ENCODE measurements around the gene PPP1R9A.

PPP1R9A gene

DNA sequence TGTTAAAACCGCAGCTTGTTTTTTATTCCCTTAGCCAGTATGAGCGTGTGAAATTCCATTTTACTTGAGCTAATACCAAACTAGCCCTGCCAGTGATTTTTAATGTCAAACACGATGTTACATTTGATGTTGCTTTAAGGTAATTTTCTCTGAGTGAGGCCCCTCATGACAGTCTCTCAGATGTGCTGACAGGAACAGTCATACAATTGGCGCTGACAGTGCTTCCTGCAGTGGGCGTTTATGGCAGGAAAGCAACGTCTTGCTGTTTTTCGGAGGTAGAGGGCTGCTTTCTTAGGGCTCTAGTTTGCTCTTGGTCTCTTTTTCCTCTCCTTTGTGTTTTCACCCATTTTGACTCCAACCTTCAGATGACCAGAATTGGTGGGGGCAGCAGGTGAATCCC is 397.6 kb downstream of the PPP1R9A start:
- in situ Hi-C loops (cut with MboI; ENCODE audit: low sequenced_read_pairs), result no loop called here

GRCh38 chr7:95309951-95310350 is 402.6 kb downstream of the PPP1R9A start:
- in situ Hi-C loops (cut with MboI; ENCODE audit: low sequenced_read_pairs), result no loop called here

- in situ Hi-C loops (cut with MboI; ENCODE audit: low sequenced_read_pairs), result no loop called here
These were observed 404.0 kb downstream of the PPP1R9A start for GRCh38 chr7:95311389-95311788.

DNA sequence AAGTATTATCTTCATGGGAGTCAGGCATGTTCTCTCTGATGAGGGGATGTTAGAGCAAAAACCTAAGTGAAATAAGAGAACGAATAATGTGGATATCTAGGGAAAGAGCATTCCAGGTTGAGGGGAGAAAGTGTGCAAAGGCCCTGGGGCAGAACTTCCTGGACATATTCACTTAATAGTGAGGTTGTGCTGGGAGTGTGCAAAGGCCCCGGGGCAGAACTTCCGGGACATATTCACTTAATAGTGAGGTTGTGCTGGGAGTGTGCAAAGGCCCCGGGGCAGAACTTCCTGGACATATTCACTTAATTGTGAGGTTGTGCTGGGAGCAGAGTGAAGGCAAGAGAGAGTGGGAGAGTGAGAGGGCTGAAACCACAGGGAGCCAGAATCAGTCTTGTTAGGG is 405.2 kb downstream of the PPP1R9A start:
- in situ Hi-C loops (cut with MboI; ENCODE audit: low sequenced_read_pairs), result no loop called here

DNA sequence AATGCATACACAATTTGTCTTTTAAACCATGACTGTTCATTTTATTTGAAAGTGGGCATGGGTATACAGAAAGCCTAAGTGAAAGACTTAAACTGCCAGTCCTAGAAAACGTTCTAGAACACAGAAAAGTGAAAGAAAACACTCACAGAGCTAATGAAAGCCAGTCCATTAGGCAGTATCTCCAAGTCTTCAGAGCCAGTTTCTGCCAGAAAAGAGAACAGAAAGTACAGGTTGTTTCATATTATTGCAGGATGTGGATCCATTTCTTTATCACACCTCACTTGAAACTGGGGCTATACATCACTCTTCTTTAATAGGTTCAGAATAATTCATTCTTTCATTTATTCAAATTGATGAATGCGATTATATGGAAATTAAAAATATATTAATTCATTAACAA is 409.2 kb downstream of the PPP1R9A start:
- in situ Hi-C loops (cut with MboI; ENCODE audit: low sequenced_read_pairs), result no loop called here

GRCh38 chr7:95317546-95317945 is 410.2 kb downstream of the PPP1R9A start:
- in situ Hi-C loops (cut with MboI; ENCODE audit: low sequenced_read_pairs), result no loop called here

DNA sequence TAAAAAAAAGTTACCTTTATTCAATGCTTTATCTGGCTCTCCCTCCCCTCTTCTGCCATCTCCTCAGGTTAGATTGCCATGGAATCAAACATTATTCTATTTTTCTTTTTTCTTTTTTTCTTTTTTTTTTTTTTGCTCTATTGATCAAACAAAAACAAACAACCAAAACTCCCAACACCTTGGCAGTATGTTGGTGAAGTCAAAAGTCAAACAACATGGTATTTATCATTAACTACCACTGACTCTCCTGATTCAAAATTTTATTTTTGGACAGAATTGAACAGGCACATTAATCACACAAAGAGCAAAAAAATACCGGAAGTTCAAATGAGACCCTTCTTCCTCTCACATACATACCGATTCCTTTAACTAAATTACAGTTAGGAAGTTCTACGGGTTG is 410.6 kb downstream of the PPP1R9A start:
- in situ Hi-C loops (cut with MboI; ENCODE audit: low sequenced_read_pairs), result no loop called here

GRCh38 chr7:95318501-95319100 is 411.2 kb downstream of the PPP1R9A start:
- in situ Hi-C loops (cut with MboI; ENCODE audit: low sequenced_read_pairs), result no loop called here

DNA sequence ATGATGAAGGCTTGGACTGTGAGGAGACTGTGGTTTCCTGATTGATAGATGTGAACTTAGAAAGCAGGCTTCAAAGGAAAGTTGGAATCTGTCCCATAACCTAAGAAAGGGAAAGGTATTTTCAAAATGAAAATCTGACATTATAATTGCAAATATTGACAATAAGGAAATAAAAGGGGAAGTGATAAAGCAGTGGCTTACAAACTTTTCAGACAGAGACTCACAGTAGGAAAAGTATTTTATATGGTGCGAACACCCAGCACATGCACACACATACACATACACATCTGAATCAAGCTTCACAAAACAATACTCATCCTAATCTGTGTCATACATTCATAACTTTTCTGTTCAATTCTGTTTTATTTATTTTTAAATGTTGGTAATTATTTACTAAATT is 412.2 kb downstream of the PPP1R9A start:
- in situ Hi-C loops (cut with MboI; ENCODE audit: low sequenced_read_pairs), result no loop called here

GRCh38 chr7:95320651-95321050 is 413.3 kb downstream of the PPP1R9A start:
- in situ Hi-C loops (cut with MboI; ENCODE audit: low sequenced_read_pairs), result no loop called here

DNA sequence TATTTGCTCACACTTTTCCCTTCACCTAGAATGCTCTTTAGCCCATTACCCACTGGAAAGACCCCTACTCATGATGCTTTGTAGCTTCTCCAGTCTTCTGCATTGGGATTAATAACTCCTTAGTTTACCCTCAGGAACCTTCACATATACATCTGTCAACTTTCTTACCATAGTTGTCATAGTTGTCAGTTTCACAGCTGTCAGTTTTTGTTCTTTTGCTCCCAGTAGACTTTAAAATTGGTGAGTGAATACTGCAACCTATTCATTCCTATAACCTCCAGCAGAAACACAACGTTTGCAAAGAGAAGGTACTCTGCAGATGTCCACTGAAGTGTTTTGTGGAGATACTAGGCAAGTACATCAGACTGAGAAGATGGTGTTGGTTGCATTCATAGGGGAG is 414.3 kb downstream of the PPP1R9A start:
- in situ Hi-C loops (cut with MboI; ENCODE audit: low sequenced_read_pairs), result no loop called here

GRCh38 chr7:95322396-95322795 is 415.0 kb downstream of the PPP1R9A start:
- in situ Hi-C loops (cut with MboI; ENCODE audit: low sequenced_read_pairs), result no loop called here

DNA sequence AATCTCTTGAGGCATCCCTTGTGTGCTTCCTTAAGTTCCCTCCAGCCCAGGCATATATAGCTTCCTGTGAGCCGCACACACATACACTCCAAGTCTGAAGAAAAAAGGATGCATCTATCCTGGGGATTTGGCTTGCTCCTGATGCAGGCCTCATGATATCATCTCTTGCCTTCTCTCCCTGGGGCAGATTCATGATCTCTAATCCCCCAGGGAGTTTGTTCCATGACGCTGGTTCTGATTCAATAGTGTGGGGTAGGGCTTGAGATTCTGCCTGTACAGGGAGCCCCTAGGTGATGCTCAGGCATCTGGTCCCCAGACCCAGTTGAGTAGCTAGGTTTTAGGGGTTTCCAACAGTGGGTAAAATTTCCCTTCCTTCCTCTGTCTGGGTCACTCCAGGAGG is 415.5 kb downstream of the PPP1R9A start:
- in situ Hi-C loops (cut with MboI; ENCODE audit: low sequenced_read_pairs), result no loop called here

DNA sequence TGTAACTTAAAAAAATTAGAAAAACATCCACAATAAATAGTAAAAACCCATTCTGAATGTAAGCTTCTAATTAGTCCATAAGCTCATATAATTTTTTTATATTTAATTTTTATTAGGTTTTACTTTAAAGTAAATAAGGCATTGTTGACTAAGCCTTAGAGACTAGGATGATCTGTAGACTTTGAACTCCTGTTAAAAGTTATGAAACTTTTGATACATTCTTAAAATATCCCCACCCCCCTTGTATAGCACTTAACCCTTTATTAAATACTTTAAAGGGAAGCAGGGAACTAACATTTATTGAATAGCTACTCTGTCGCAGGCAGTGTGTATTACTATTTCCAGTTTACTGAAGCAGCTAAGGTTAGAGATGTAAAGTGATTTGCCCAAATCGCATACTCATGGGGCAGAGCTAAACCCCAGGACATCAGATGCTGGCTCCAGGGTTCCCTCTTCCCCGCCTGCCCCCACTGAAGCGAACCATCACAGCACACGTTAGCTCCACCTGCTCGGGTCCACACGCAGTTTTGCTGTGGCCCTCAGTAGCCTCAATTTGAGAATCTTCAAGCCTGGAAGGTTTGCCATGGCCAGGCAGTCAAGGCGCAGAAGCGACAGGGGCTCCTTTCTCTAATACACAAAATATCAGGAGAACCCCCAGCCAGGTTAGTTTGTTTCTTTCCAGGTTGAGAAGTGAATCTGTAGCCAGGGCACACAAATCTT is 416.2 kb downstream of the PPP1R9A start:
- in situ Hi-C loops (cut with MboI; ENCODE audit: low sequenced_read_pairs), result no loop called here

GRCh38 chr7:95324431-95324830 is 417.0 kb downstream of the PPP1R9A start, which contains the start of gene PON1:
Gene PON1 (minus strand): TSS chr7:95324532. CDS start chr7:95324475, 57 bp downstream.
- in situ Hi-C loops (cut with MboI; ENCODE audit: low sequenced_read_pairs), result no loop called here

GRCh38 chr7:95327356-95327755 is 420.0 kb downstream of the PPP1R9A start:
- in situ Hi-C loops (cut with MboI; ENCODE audit: low sequenced_read_pairs), result no loop called here

- in situ Hi-C loops (cut with MboI; ENCODE audit: low sequenced_read_pairs), result no loop called here
These were observed 423.0 kb downstream of the PPP1R9A start for GRCh38 chr7:95330204-95330960.

GRCh38 chr7:95330961-95331337 is 423.6 kb downstream of the PPP1R9A start:
- in situ Hi-C loops (cut with MboI; ENCODE audit: low sequenced_read_pairs), result no loop called here

GRCh38 chr7:95334447-95334846 is 427.1 kb downstream of the PPP1R9A start:
- in situ Hi-C loops (cut with MboI; ENCODE audit: low sequenced_read_pairs), result no loop called here

DNA sequence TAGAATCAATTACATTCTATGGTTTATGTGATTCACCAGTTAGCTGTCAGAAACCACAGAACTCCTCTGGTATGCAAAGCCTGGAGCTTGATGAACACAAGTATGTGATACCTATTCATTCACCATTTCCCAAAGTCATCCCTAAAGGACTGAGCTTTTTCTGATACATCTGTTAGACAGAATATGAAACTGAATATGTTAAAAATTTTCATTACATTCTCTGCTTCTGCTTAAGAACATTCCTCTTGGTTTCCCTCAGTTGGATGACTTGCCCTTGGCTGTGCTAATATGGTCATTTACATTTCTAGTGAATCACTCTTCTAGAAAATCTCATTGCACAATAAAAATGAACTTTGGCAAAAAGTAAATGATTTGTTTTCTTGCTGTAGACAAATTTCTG is 427.7 kb downstream of the PPP1R9A start:
- in situ Hi-C loops (cut with MboI; ENCODE audit: low sequenced_read_pairs), result no loop called here

DNA sequence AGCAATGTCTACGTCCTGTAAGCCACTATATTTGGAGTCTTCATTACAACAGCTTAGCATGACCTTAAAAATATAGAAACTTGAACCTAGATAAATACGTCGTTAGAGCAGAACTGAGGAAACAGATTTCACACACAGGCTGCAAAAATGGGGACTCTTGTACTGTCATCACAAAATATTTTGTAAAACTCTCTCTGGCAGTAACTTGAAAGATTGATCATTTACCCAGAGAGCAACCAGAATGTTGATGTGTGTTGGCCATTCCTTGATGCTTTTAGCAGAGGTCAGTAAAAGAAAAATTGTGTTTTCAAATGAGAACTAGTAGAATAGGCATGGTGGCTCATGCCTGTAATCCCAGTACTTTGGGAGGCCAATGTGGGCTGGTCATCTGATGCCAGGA is 431.4 kb downstream of the PPP1R9A start:
- in situ Hi-C loops (cut with MboI; ENCODE audit: low sequenced_read_pairs), result no loop called here

DNA sequence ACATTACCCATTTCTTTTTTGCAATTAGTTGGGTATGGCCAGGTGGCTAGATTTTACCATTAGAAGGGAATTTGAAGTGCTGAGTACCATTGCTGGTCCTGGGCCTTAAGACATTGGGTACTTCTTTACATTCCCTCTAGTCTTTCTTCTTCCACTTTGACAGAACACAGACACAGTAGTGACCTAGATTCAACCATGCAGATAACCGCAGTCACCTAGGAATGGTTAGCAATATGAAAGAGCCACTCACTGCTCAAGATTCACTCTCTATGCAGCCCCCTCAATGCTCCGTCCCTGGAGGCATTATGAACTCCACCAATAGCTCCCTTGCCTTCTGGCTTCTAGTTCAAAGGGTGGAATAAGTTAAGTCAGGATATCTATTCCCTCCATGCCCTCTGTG is 433.1 kb downstream of the PPP1R9A start:
- in situ Hi-C loops (cut with MboI; ENCODE audit: low sequenced_read_pairs), result no loop called here

Data from HL-60/S4 treated with phorbol 12-myristate 13-acetate at 8.2 ng/mL for 4 days and 3 days (cell line).